ENCODE results near the gene INPP4B.

The INPP4B gene

DNA sequence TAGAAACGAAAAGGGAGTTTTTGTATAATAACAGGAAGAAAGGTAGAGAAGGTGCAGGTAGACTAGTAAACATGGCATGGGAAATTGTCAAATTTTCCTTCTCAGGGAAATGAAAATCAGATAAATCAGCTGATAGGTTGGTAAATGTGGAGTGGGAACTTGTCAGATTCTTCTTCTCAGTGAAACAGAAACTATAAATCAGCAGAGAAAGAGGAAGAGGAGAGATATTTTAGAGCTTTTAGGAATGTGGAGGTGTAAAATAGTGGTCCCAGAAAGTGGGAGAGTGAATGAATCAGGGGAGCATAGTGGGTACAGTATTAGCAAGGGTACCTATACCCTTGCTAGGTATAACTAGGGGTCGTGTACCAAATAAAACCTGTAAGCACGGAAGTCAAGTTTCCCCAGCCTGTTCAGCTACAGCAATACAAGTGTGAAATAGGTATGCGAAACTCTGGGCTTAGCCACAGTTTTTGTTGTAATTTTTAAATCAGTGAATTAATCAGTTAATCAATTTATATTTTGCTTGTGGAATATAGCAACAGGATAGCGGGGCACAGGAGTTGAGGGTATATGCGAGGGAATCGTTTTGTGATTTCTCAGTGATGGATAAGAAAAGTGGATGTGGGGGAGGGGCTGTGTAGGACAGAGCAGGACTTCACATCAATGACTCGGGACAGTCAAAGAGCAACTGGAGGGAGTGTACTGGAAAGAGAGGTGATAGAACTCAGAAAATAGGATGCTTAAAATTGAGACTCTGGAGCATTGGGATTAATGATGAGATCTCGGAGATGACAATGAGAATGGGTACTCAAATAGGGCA lies 561.5 kb downstream of the INPP4B start:
- no peaks in the 10 kb centered on the region for H3K27me3 ChIP-seq (ENCODE audit: insufficient read depth, low read length)
- no peaks in the 10 kb centered on the region for H3K9me3 ChIP-seq (ENCODE audit: low read length)
- no peak overlapping the region for H2AFZ ChIP-seq (ENCODE audit: low read depth, low read length)
- H3K4me3 ChIP-seq (ENCODE audit: low read length), result no peak overlapping the region
- no peaks in the 10 kb centered on the region for H3K4me1 ChIP-seq (ENCODE audit: insufficient read depth, low read length)
- H3K36me3 ChIP-seq (ENCODE audit: insufficient read depth, low read length), result no peaks in the 10 kb centered on the region

DNA sequence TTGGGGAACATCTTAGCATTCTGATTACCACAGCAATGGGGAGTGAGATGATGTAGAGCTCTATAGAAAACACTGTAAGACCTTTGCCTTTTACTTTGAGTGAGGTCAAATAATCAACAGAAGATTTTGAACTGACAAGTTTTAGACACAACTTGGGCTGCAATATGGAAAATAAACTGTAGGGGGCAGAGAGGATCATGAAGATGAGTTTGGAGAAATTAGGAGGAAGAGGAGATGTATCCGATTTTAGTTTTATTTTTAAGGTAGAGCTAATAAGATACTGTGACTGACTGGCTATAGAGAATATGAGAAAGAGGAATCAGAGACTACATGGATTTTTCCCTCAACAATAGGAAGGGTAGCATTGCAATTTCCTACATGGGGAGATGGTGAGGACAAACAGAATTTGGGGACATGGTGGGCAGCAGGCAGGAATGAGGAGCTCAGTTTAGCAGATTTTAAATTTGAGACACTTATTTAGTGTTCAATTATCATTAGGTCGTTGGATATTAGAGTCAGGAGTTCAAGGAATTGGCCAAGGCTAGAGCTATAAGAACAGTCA lies 563.1 kb downstream of the INPP4B start:
- H3K27me3 ChIP-seq (ENCODE audit: insufficient read depth, low read length), result no peaks in the 10 kb centered on the region
- H3K4me3 ChIP-seq (ENCODE audit: low read length), result no peak overlapping the region
- no peak overlapping the region for H2AFZ ChIP-seq (ENCODE audit: low read depth, low read length)
- no peaks in the 10 kb centered on the region for H3K4me1 ChIP-seq (ENCODE audit: insufficient read depth, low read length)
- H3K9me3 ChIP-seq (ENCODE audit: low read length), result no peaks in the 10 kb centered on the region
- no peaks in the 10 kb centered on the region for H3K36me3 ChIP-seq (ENCODE audit: insufficient read depth, low read length)

- Histone ChIP-seq H3K36me3 (ENCODE audit: insufficient read depth, low read length) (no peaks in the 10 kb centered on the region), H2AFZ (ENCODE audit: low read depth, low read length) (no peak overlapping the region), H3K4me3 (ENCODE audit: low read length) (no peak overlapping the region), H3K9me3 (ENCODE audit: low read length) (no peaks in the 10 kb centered on the region), H3K27me3 (ENCODE audit: insufficient read depth, low read length) (no peaks in the 10 kb centered on the region), H3K4me1 (ENCODE audit: insufficient read depth, low read length) (no peaks in the 10 kb centered on the region)
Measured at GRCh38 chr4:142281999-142282398, 564.1 kb downstream of the INPP4B start.

DNA sequence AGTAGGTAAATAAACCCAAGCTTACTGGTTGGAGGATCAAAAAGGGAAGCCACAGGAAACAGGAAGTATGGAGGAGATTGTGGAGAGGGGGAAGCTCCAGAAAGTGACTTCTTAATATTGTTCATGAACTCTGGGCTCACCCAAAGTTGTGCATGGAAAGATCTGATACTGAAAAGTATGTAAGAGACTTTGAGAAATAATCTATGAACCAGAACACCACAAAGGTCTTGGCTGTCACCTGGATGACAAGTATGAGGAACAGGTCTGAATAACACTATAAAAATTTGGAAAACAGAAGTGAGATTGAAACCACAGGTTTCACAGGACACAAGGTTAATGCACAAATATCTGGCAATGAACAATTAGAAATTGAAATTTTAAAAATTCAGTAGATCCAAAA lies 567.4 kb downstream of the INPP4B start:
- no peaks in the 10 kb centered on the region for H3K9me3 ChIP-seq (ENCODE audit: low read length)
- H3K36me3 ChIP-seq (ENCODE audit: insufficient read depth, low read length), result no peaks in the 10 kb centered on the region

GRCh38 chr4:142278171-142278570 lies 567.9 kb downstream of the INPP4B start:
- Histone ChIP-seq H3K36me3 (ENCODE audit: insufficient read depth, low read length) (no peaks in the 10 kb centered on the region), H3K4me3 (ENCODE audit: low read length) (no peak overlapping the region), H3K4me1 (ENCODE audit: insufficient read depth, low read length) (no peaks in the 10 kb centered on the region), H3K27me3 (ENCODE audit: insufficient read depth, low read length) (no peaks in the 10 kb centered on the region), H2AFZ (ENCODE audit: low read depth, low read length) (no peak overlapping the region), H3K9me3 (ENCODE audit: low read length) (no peaks in the 10 kb centered on the region)

More for the DNA sequence above, 567.4 kb downstream of the INPP4B start:
- Histone ChIP-seq H3K27me3 (ENCODE audit: insufficient read depth, low read length) (no peaks in the 10 kb centered on the region), H3K4me1 (ENCODE audit: insufficient read depth, low read length) (no peaks in the 10 kb centered on the region), H2AFZ (ENCODE audit: low read depth, low read length) (no peak overlapping the region), H3K4me3 (ENCODE audit: low read length) (no peak overlapping the region)

- Histone ChIP-seq H3K4me3 (ENCODE audit: low read length) (no peak overlapping the region), H3K36me3 (ENCODE audit: insufficient read depth, low read length) (no peaks in the 10 kb centered on the region), H3K27me3 (ENCODE audit: insufficient read depth, low read length) (no peaks in the 10 kb centered on the region), H3K9me3 (ENCODE audit: low read length) (no peaks in the 10 kb centered on the region), H2AFZ (ENCODE audit: low read depth, low read length) (no peak overlapping the region), H3K4me1 (ENCODE audit: insufficient read depth, low read length) (peaks cover 4% of the 10 kb centered on the region)
Measured at GRCh38 chr4:142274137-142274536, 572.0 kb downstream of the INPP4B start.

DNA sequence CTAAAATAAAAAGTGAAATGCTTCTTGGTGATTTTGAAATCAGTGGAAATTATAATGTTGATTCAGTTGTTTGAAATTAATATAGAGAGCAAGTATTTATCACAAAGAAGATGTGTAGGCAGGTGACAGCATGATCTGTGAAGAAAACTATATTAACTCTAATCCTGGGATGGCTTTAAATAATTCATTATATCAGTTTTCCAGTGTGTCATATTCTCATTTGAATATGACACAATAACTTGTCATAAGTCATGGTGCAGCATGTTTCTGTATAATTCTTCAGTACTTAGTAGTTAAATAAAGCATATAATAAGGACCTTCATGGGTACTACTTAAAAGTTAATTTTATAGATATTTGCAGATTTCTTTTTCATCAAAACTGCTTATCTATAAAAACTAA lies 573.6 kb downstream of the INPP4B start:
- no peak overlapping the region for H3K4me3 ChIP-seq (ENCODE audit: low read length)
- H3K36me3 ChIP-seq (ENCODE audit: insufficient read depth, low read length), result no peaks in the 10 kb centered on the region
- H3K27me3 ChIP-seq (ENCODE audit: insufficient read depth, low read length), result no peaks in the 10 kb centered on the region
- no peak overlapping the region for H2AFZ ChIP-seq (ENCODE audit: low read depth, low read length)
- H3K4me1 ChIP-seq (ENCODE audit: insufficient read depth, low read length), result peaks cover 4% of the 10 kb centered on the region
- no peaks in the 10 kb centered on the region for H3K9me3 ChIP-seq (ENCODE audit: low read length)

- Histone ChIP-seq H3K4me1 (ENCODE audit: insufficient read depth, low read length) (peaks cover 4% of the 10 kb centered on the region), H2AFZ (ENCODE audit: low read depth, low read length) (no peak overlapping the region), H3K4me3 (ENCODE audit: low read length) (no peak overlapping the region), H3K9me3 (ENCODE audit: low read length) (no peaks in the 10 kb centered on the region), H3K27me3 (ENCODE audit: insufficient read depth, low read length) (no peaks in the 10 kb centered on the region), H3K36me3 (ENCODE audit: insufficient read depth, low read length) (no peaks in the 10 kb centered on the region)
Measured at GRCh38 chr4:142271832-142272231, 574.3 kb downstream of the INPP4B start.

GRCh38 chr4:142267101-142267500 lies 579.0 kb downstream of the INPP4B start:
- Histone ChIP-seq H3K27me3 (ENCODE audit: insufficient read depth, low read length) (no peaks in the 10 kb centered on the region), H3K4me1 (ENCODE audit: insufficient read depth, low read length) (peaks cover 4% of the 10 kb centered on the region), H3K9me3 (ENCODE audit: low read length) (no peaks in the 10 kb centered on the region), H3K36me3 (ENCODE audit: insufficient read depth, low read length) (no peaks in the 10 kb centered on the region), H3K4me3 (ENCODE audit: low read length) (no peak overlapping the region), H2AFZ (ENCODE audit: low read depth, low read length) (no peak overlapping the region)

DNA sequence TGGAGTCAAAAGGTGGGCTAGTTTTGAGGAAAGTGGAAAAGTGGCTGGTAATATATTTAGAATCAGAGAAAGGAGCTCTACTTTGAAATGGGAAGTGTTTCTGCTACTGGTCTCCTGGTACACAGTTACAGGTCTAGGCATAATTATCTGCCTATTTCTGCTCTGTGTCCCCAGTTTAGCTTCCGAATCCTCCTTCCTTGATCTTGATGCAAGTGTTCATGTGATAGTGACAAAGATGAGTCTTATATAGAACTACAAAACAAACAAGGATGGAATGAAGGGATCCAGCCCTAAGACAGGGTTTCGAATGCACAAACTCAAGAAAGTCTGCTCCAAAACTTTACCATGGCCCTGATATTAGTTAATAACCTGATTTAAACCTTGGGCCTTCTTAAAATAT lies 580.2 kb downstream of the INPP4B start:
- Histone ChIP-seq H3K9me3 (ENCODE audit: low read length) (no peaks in the 10 kb centered on the region), H3K27me3 (ENCODE audit: insufficient read depth, low read length) (no peaks in the 10 kb centered on the region), H3K4me3 (ENCODE audit: low read length) (no peak overlapping the region), H3K36me3 (ENCODE audit: insufficient read depth, low read length) (no peaks in the 10 kb centered on the region), H3K4me1 (ENCODE audit: insufficient read depth, low read length) (peaks cover 4% of the 10 kb centered on the region), H2AFZ (ENCODE audit: low read depth, low read length) (no peak overlapping the region)

DNA sequence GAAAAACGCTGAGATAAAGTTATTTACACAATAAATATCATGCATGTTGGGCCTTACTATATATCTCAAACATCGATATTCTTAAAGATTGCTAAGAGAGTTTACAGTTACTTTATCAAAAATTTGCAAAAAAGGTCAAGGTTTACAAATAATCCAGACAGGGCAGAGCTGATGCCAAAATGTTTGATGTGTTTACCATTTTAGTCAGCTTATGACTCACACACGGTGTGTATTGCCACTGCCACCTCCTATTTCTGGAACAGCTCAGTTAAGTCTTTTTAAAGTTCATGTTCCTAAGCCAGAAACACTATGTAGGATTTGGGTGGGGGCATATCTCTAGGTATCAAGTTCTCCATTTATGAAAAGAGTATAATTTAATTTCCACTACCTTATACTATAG lies 580.6 kb downstream of the INPP4B start:
- Histone ChIP-seq H3K4me3 (ENCODE audit: low read length) (no peak overlapping the region), H3K36me3 (ENCODE audit: insufficient read depth, low read length) (no peaks in the 10 kb centered on the region), H2AFZ (ENCODE audit: low read depth, low read length) (no peak overlapping the region), H3K4me1 (ENCODE audit: insufficient read depth, low read length) (peaks cover 4% of the 10 kb centered on the region), H3K9me3 (ENCODE audit: low read length) (no peaks in the 10 kb centered on the region), H3K27me3 (ENCODE audit: insufficient read depth, low read length) (no peaks in the 10 kb centered on the region)

DNA sequence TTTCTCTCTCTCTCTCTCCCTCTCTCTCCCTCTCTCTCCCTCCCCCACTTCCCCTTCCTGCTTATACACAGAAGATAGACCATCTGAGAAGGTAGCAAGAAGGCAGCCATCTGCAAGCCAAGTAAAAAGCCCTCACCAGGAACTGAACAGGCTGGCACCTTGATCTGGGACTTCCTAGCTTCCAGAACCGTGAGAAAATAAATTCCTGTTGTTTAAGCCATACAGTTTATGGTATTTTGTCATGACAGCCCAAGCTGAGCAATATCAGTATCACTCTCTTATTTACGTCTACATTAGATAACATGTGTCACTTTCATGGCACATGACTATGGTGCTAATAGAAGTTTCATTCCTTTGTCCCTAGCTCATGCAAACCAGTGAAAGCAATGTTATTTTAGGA lies 581.1 kb downstream of the INPP4B start:
- no peaks in the 10 kb centered on the region for H3K36me3 ChIP-seq (ENCODE audit: insufficient read depth, low read length)
- H3K4me1 ChIP-seq (ENCODE audit: insufficient read depth, low read length), result peaks cover 2% of the 10 kb centered on the region
- no peaks in the 10 kb centered on the region for H3K9me3 ChIP-seq (ENCODE audit: low read length)
- no peak overlapping the region for H2AFZ ChIP-seq (ENCODE audit: low read depth, low read length)
- H3K27me3 ChIP-seq (ENCODE audit: insufficient read depth, low read length), result no peaks in the 10 kb centered on the region
- H3K4me3 ChIP-seq (ENCODE audit: low read length), result no peak overlapping the region

DNA sequence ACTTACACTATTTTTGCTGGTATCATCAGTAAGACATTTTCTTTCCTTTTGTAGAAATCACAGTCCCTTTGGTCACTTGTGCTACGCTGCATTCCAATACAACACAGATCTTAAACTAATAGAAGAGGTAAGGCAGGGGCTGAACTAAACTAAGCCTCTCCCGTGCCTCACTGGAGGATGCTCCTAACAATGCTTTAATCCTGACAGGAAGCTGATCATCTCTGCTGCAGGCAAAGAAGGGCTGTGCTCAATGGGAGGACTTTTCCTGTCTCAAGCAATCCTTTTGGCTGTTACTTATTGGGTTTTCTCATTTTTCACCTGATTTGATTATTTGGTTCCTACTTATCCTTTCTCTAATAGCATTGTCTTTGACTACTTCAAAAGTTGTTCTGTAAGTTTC lies 583.1 kb downstream of the INPP4B start:
- Histone ChIP-seq H3K4me1 (ENCODE audit: insufficient read depth, low read length) (no peaks in the 10 kb centered on the region), H3K36me3 (ENCODE audit: insufficient read depth, low read length) (no peaks in the 10 kb centered on the region), H2AFZ (ENCODE audit: low read depth, low read length) (no peak overlapping the region), H3K4me3 (ENCODE audit: low read length) (no peak overlapping the region), H3K9me3 (ENCODE audit: low read length) (no peaks in the 10 kb centered on the region), H3K27me3 (ENCODE audit: insufficient read depth, low read length) (no peaks in the 10 kb centered on the region)

DNA sequence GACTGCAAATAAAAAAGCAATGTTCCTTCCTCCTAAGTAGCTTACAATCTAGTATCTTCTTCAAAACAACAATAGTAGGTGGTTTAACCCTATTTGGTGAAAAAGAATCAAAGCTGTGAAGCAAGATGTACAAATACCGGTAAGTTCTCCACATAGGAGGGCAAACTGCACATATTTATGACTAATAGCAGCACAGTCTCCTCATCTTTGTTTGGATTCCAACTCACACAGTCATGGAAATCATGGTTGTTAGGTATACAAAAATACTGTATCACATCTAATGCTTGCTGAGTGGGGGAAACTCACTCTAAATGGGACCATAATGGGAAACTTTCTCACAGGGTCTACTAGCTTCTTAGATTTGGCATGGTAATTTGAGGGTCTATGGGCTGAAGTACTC lies 597.2 kb downstream of the INPP4B start:
- Histone ChIP-seq H3K4me1 (ENCODE audit: insufficient read depth, low read length) (no peaks in the 10 kb centered on the region), H3K4me3 (ENCODE audit: low read length) (no peak overlapping the region), H2AFZ (ENCODE audit: low read depth, low read length) (no peak overlapping the region), H3K9me3 (ENCODE audit: low read length) (no peaks in the 10 kb centered on the region), H3K36me3 (ENCODE audit: insufficient read depth, low read length) (no peaks in the 10 kb centered on the region), H3K27me3 (ENCODE audit: insufficient read depth, low read length) (no peaks in the 10 kb centered on the region)
